ENCODE measurements around the gene ANKRD11.
"Not testable (repeated sequence)": the region's sequence is repeated elsewhere in the genome, so short reads cannot be mapped to it uniquely, and the experiment has no call there.

Gene ANKRD11

GRCh38 chr16:89422527-89422904 lies 67.8 kb downstream of the ANKRD11 start:
- Histone ChIP-seq H3K14ac (ENCODE audit: low read length) (no peak overlapping the region), H2BK5ac (ENCODE audit: low read length) (no peak overlapping the region), H2BK15ac (ENCODE audit: low read length) (no peak overlapping the region), H2AFZ (ENCODE audit: low read length) (no peak overlapping the region), H4K91ac (ENCODE audit: low read depth, low read length, poor library complexity) (no peak overlapping the region), H3K9ac (ENCODE audit: low read depth, low read length, poor library complexity) (no peak overlapping the region), H3K4me3 (ENCODE audit: low read length in 2 of 2) (no peak overlapping the region), H3K18ac (ENCODE audit: low read length) (no peak overlapping the region), H3K9me3 (replicated peaks in 1 of 2; ENCODE audit: control insufficient read depth in 2 of 2, insufficient read depth in 1 of 2, low read depth in 1 of 2, low read length in 2 of 2) (no peaks in the 10 kb centered on the region), H2BK120ac (ENCODE audit: low read depth, low read length) (no peak overlapping the region), H3K23ac (ENCODE audit: low read depth, low read length, poor library complexity) (no peak overlapping the region), H3K4ac (ENCODE audit: low read length) (no peak overlapping the region), H3K36me3 (replicated peaks in 1 of 2; ENCODE audit: control insufficient read depth in 2 of 2, insufficient read depth in 2 of 2, low read length in 2 of 2) (peaks cover 5 to 71% of the 10 kb centered on the region in 2 donors), H3K79me1 (ENCODE audit: low read depth, low read length) (peaks cover 14% of the 10 kb centered on the region), H3K4me1 (ENCODE audit: control insufficient read depth in 2 of 2, insufficient read depth in 1 of 2, low read depth in 1 of 2, low read length in 2 of 2) (peaks cover 0 to 5% of the 10 kb centered on the region in 2 donors), H4K8ac (ENCODE audit: low read depth, low read length) (no peak overlapping the region), H2AK5ac (ENCODE audit: low read depth, low read length) (no peak overlapping the region), H2BK12ac (ENCODE audit: low read length) (no peak overlapping the region), H3K27me3 (ENCODE audit: control insufficient read depth in 3 of 3, insufficient read depth in 3 of 3, low read depth in 1 of 3, low read length in 3 of 3) (no peaks in the 10 kb centered on the region), H3K27ac (replicated peaks; ENCODE audit: low read length) (no peak overlapping the region), H3K4me2 (ENCODE audit: insufficient read depth, low read length, poor library complexity, severe bottlenecking) (no peak overlapping the region)
- no CpG with 5 or more reads among the region's 12 CpGs for WGBS, 2 donors (ENCODE audit: extremely low coverage in 2 of 2, insufficient read length in 2 of 2, insufficient replicate concordance in 1 of 2)
- DNase-seq (ENCODE audit: low spot score) = no peak

- not testable (repeated sequence) for H3K27me3 ChIP-seq (ENCODE audit: control insufficient read depth in 3 of 3, insufficient read depth in 3 of 3, low read depth in 1 of 3, low read length in 3 of 3); H3K18ac ChIP-seq (ENCODE audit: low read length); H2AFZ ChIP-seq (ENCODE audit: low read length); H3K27ac ChIP-seq (replicated peaks; ENCODE audit: low read length); DNase-seq (ENCODE audit: low spot score); H2BK5ac ChIP-seq (ENCODE audit: low read length); H3K4ac ChIP-seq (ENCODE audit: low read length); H4K91ac ChIP-seq (ENCODE audit: low read depth, low read length, poor library complexity); H3K4me1 ChIP-seq (ENCODE audit: control insufficient read depth in 2 of 2, insufficient read depth in 1 of 2, low read depth in 1 of 2, low read length in 2 of 2); H3K9me3 ChIP-seq (replicated peaks in 1 of 2; ENCODE audit: control insufficient read depth in 2 of 2, insufficient read depth in 1 of 2, low read depth in 1 of 2, low read length in 2 of 2); H3K23ac ChIP-seq (ENCODE audit: low read depth, low read length, poor library complexity); H3K9ac ChIP-seq (ENCODE audit: low read depth, low read length, poor library complexity); H2BK15ac ChIP-seq (ENCODE audit: low read length); H3K4me2 ChIP-seq (ENCODE audit: insufficient read depth, low read length, poor library complexity, severe bottlenecking); H3K4me3 ChIP-seq (ENCODE audit: low read length in 2 of 2); H2AK5ac ChIP-seq (ENCODE audit: low read depth, low read length); H4K8ac ChIP-seq (ENCODE audit: low read depth, low read length); H3K14ac ChIP-seq (ENCODE audit: low read length); H2BK120ac ChIP-seq (ENCODE audit: low read depth, low read length); H2BK12ac ChIP-seq (ENCODE audit: low read length)
- WGBS, 2 donors (ENCODE audit: extremely low coverage in 2 of 2, insufficient read length in 2 of 2, insufficient replicate concordance in 1 of 2) = no CpG with 5 or more reads among the region's 23 CpGs
- H3K36me3 ChIP-seq (replicated peaks in 1 of 2; ENCODE audit: control insufficient read depth in 2 of 2, insufficient read depth in 2 of 2, low read length in 2 of 2) = peaks cover 8 to 73% of the 10 kb centered on the region in 2 donors
- H3K79me1 ChIP-seq (ENCODE audit: low read depth, low read length) = peaks cover 14% of the 10 kb centered on the region
Observed at GRCh38 chr16:89421300-89421699, 69.1 kb downstream of the ANKRD11 start.

- Histone ChIP-seq H3K18ac (ENCODE audit: low read length) (no peak overlapping the region), H3K4me3 (ENCODE audit: low read length in 2 of 2) (no peak overlapping the region), H3K36me3 (replicated peaks in 1 of 2; ENCODE audit: control insufficient read depth in 2 of 2, insufficient read depth in 2 of 2, low read length in 2 of 2) (peaks cover 8 to 68% of the 10 kb centered on the region in 2 donors), H3K23ac (ENCODE audit: low read depth, low read length, poor library complexity) (no peak overlapping the region), H2BK12ac (ENCODE audit: low read length) (no peak overlapping the region), H3K27ac (replicated peaks; ENCODE audit: low read length) (no peak overlapping the region), H3K9me3 (replicated peaks in 1 of 2; ENCODE audit: control insufficient read depth in 2 of 2, insufficient read depth in 1 of 2, low read depth in 1 of 2, low read length in 2 of 2) (no peaks in the 10 kb centered on the region), H4K91ac (ENCODE audit: low read depth, low read length, poor library complexity) (no peak overlapping the region), H3K27me3 (ENCODE audit: control insufficient read depth in 3 of 3, insufficient read depth in 3 of 3, low read depth in 1 of 3, low read length in 3 of 3) (no peaks in the 10 kb centered on the region), H3K14ac (ENCODE audit: low read length) (no peak overlapping the region), H2AFZ (ENCODE audit: low read length) (no peak overlapping the region), H4K8ac (ENCODE audit: low read depth, low read length) (no peak overlapping the region), H2AK5ac (ENCODE audit: low read depth, low read length) (no peak overlapping the region), H3K4ac (ENCODE audit: low read length) (no peak overlapping the region), H2BK120ac (ENCODE audit: low read depth, low read length) (no peak overlapping the region), H3K4me1 (ENCODE audit: control insufficient read depth in 2 of 2, insufficient read depth in 1 of 2, low read depth in 1 of 2, low read length in 2 of 2) (peaks cover 0 to 4% of the 10 kb centered on the region in 2 donors), H2BK5ac (ENCODE audit: low read length) (no peak overlapping the region), H2BK15ac (ENCODE audit: low read length) (no peak overlapping the region), H3K9ac (ENCODE audit: low read depth, low read length, poor library complexity) (no peak overlapping the region), H3K79me1 (ENCODE audit: low read depth, low read length) (peaks cover 16% of the 10 kb centered on the region), H3K4me2 (ENCODE audit: insufficient read depth, low read length, poor library complexity, severe bottlenecking) (no peak overlapping the region)
- WGBS, 2 donors (ENCODE audit: extremely low coverage in 2 of 2, insufficient read length in 2 of 2, insufficient replicate concordance in 1 of 2) = no CpG with 5 or more reads among the region's 11 CpGs
- DNase-seq (ENCODE audit: low spot score) = no peak
Observed at GRCh38 chr16:89420204-89420603, 70.2 kb downstream of the ANKRD11 start.

- Histone ChIP-seq H3K27ac (replicated peaks; ENCODE audit: low read length) (no peak overlapping the region), H3K27me3 (ENCODE audit: control insufficient read depth in 3 of 3, insufficient read depth in 3 of 3, low read depth in 1 of 3, low read length in 3 of 3) (no peaks in the 10 kb centered on the region), H3K18ac (ENCODE audit: low read length) (no peak overlapping the region), H2AK5ac (ENCODE audit: low read depth, low read length) (no peak overlapping the region), H3K79me1 (ENCODE audit: low read depth, low read length) (peaks cover 17% of the 10 kb centered on the region), H2BK15ac (ENCODE audit: low read length) (no peak overlapping the region), H3K9ac (ENCODE audit: low read depth, low read length, poor library complexity) (no peak overlapping the region), H2BK120ac (ENCODE audit: low read depth, low read length) (no peak overlapping the region), H2AFZ (ENCODE audit: low read length) (no peak overlapping the region), H3K9me3 (replicated peaks in 1 of 2; ENCODE audit: control insufficient read depth in 2 of 2, insufficient read depth in 1 of 2, low read depth in 1 of 2, low read length in 2 of 2) (no peaks in the 10 kb centered on the region), H3K4me2 (ENCODE audit: insufficient read depth, low read length, poor library complexity, severe bottlenecking) (no peak overlapping the region), H4K91ac (ENCODE audit: low read depth, low read length, poor library complexity) (no peak overlapping the region), H3K14ac (ENCODE audit: low read length) (no peak overlapping the region), H3K4ac (ENCODE audit: low read length) (no peak overlapping the region), H3K23ac (ENCODE audit: low read depth, low read length, poor library complexity) (no peak overlapping the region), H3K36me3 (replicated peaks in 1 of 2; ENCODE audit: control insufficient read depth in 2 of 2, insufficient read depth in 2 of 2, low read length in 2 of 2) (peaks cover 10 to 56% of the 10 kb centered on the region in 2 donors), H3K4me3 (ENCODE audit: low read length in 2 of 2) (no peak overlapping the region), H3K4me1 (ENCODE audit: control insufficient read depth in 2 of 2, insufficient read depth in 1 of 2, low read depth in 1 of 2, low read length in 2 of 2) (peaks cover 15 to 16% of the 10 kb centered on the region in 2 donors), H4K8ac (ENCODE audit: low read depth, low read length) (no peak overlapping the region), H2BK12ac (ENCODE audit: low read length) (no peak overlapping the region), H2BK5ac (ENCODE audit: low read length) (no peak overlapping the region)
- no peak for DNase-seq (ENCODE audit: low spot score)
- no CpG with 5 or more reads among the region's 7 CpGs for WGBS, 2 donors (ENCODE audit: extremely low coverage in 2 of 2, insufficient read length in 2 of 2, insufficient replicate concordance in 1 of 2)
Observed at GRCh38 chr16:89418352-89418751, 72.0 kb downstream of the ANKRD11 start.
